ENCODE results near the gene MBD4. TPM values are rescaled to one million over a fixed set of nuclear protein-coding genes. Genes with fewer than 3 reads are reported as not detected.

The MBD4 gene
- total RNA-seq, 1 experiment from 2014 or later: 50.9 TPM

GRCh38 chr3:129469026-129469425, 29.3 kb upstream of the MBD4 start:
- ChIA-PET CTCF (no interaction called here), POLR2A (ENCODE audit: low non-redundant PET) (no interaction called here)
- peaks cover 4% of the 10 kb centered on the region for H3K36me3 ChIP-seq (ENCODE audit: insufficient read depth, low read length, poor library complexity, severe bottlenecking)
- no peaks in the 10 kb centered on the region for H3K4me1 ChIP-seq (ENCODE audit: insufficient read depth, low read length, poor library complexity, severe bottlenecking)
- intact Hi-C loops (cut with micrococcal nuclease; ENCODE audit: unreplicated experiment): no loop called here
- TF ChIP-seq CTCF (conservative IDR thresholded peaks at IDR 0.05; ENCODE audit: low read depth, low read length): no peak
- TF ChIP-seq EZH2 (IDR thresholded peaks at IDR 0.05; ENCODE audit: borderline replicate concordance, low read depth, low read length, poor library complexity, severe bottlenecking): no peak
- H3K4me3 ChIP-seq (ENCODE audit: low read depth, low read length, poor library complexity, severe bottlenecking): no peak overlapping the region
- H3K27ac ChIP-seq (ENCODE audit: low read depth, low read length, poor library complexity, severe bottlenecking): no peak overlapping the region
- H3K27me3 ChIP-seq (replicated peaks; ENCODE audit: insufficient read depth, low read depth, low read length, poor library complexity): no peaks in the 10 kb centered on the region
- no peak for DNase-seq (ENCODE audit: low spot score)
- H3K9me3 ChIP-seq (ENCODE audit: low read depth, low read length, poor library complexity, severe bottlenecking): no peaks in the 10 kb centered on the region
- no TSS peak for BruUV-seq (replicated peaks)

- no peak for DNase-seq (ENCODE audit: low spot score)
- Histone ChIP-seq H3K27me3 (replicated peaks; ENCODE audit: insufficient read depth, low read depth, low read length, poor library complexity) (no peaks in the 10 kb centered on the region), H3K36me3 (ENCODE audit: insufficient read depth, low read length, poor library complexity, severe bottlenecking) (peaks cover 4% of the 10 kb centered on the region), H3K27ac (ENCODE audit: low read depth, low read length, poor library complexity, severe bottlenecking) (no peak overlapping the region), H3K4me3 (ENCODE audit: low read depth, low read length, poor library complexity, severe bottlenecking) (no peak overlapping the region), H3K4me1 (ENCODE audit: insufficient read depth, low read length, poor library complexity, severe bottlenecking) (no peaks in the 10 kb centered on the region), H3K9me3 (ENCODE audit: low read depth, low read length, poor library complexity, severe bottlenecking) (no peaks in the 10 kb centered on the region)
- no peak for TF ChIP-seq EZH2 (IDR thresholded peaks at IDR 0.05; ENCODE audit: borderline replicate concordance, low read depth, low read length, poor library complexity, severe bottlenecking)
- TF ChIP-seq CTCF (conservative IDR thresholded peaks at IDR 0.05; ENCODE audit: low read depth, low read length): no peak
- CTCF ChIA-PET: no interaction called here
- POLR2A ChIA-PET (ENCODE audit: low non-redundant PET): no interaction called here
- no TSS peak for BruUV-seq (replicated peaks)
- intact Hi-C loops (cut with micrococcal nuclease; ENCODE audit: unreplicated experiment): no loop called here
These were observed 28.2 kb upstream of the MBD4 start for GRCh38 chr3:129467932-129468331.

GRCh38 chr3:129463716-129464115, 24.0 kb upstream of the MBD4 start:
- no peaks in the 10 kb centered on the region for H3K9me3 ChIP-seq (ENCODE audit: low read depth, low read length, poor library complexity, severe bottlenecking)
- no peak overlapping the region for H3K27ac ChIP-seq (ENCODE audit: low read depth, low read length, poor library complexity, severe bottlenecking)
- peaks cover 7% of the 10 kb centered on the region for H3K36me3 ChIP-seq (ENCODE audit: insufficient read depth, low read length, poor library complexity, severe bottlenecking)
- CTCF ChIA-PET: interaction anchor here (0.5 kb wide), 1 partner anchor 1933 kb away, joined by 6 read pairs; no protein-coding TSS in a partner anchor
- no peak for DNase-seq (ENCODE audit: low spot score)
- no peak overlapping the region for H3K4me3 ChIP-seq (ENCODE audit: low read depth, low read length, poor library complexity, severe bottlenecking)
- H3K27me3 ChIP-seq (replicated peaks; ENCODE audit: insufficient read depth, low read depth, low read length, poor library complexity): no peaks in the 10 kb centered on the region
- POLR2A ChIA-PET (ENCODE audit: low non-redundant PET): no interaction called here
- H3K4me1 ChIP-seq (ENCODE audit: insufficient read depth, low read length, poor library complexity, severe bottlenecking): no peaks in the 10 kb centered on the region
- no peak for TF ChIP-seq EZH2 (IDR thresholded peaks at IDR 0.05; ENCODE audit: borderline replicate concordance, low read depth, low read length, poor library complexity, severe bottlenecking)
- no peak for TF ChIP-seq CTCF (conservative IDR thresholded peaks at IDR 0.05; ENCODE audit: low read depth, low read length)
- BruUV-seq (replicated peaks): no TSS peak
- intact Hi-C loops (cut with micrococcal nuclease; ENCODE audit: unreplicated experiment): no loop called here
